PC-3 (cell line): ENCODE results near the gene KCNQ2. TPM values are rescaled to one million over a fixed set of nuclear protein-coding genes. Genes with fewer than 3 reads are reported as not detected.

Source experiments
- ATAC-seq: fragments of 200-7000 bp; cut with Tn5 transposase; 2 replicates; pipeline ENCODE4 v1.9.1; 2020; ENCODE audit warnings: mild to moderate bottlenecking, moderate library complexity
- BruUV-seq: library from RNA; stranded (reverse); fragments of 400-500 nt; replicated peaks from 2 replicates; lab custom pipeline; 2021; lab: Mats Ljungman, UMichigan
- CTCF ChIA-PET: fragments of 300-600 bp; sonication (Branson Sonifier 250); formaldehyde crosslinking; loops from one replicate; lab custom pipeline; 2022; ENCODE audit warnings: antibody characterized with exemption; lab: Charles Lee
- POLR2A ChIA-PET: fragments of 300-600 bp; sonication (Branson Sonifier 250); formaldehyde crosslinking; loops from one replicate; lab custom pipeline; 2022; ENCODE audit warnings: antibody characterized with exemption; ENCODE audit not compliant: unreplicated experiment; lab: Charles Lee
- DNase-seq: peaks from one replicate; pipeline ENCODE4 v3.0.0-alpha.2; 2015
- H2AFZ ChIP-seq: fragments of 300-600 bp; sonication (generic); 2 replicates; pipeline ENCODE4 v1.6.0; 2016; ENCODE audit warnings: antibody characterized with exemption, low read length
- H3F3A ChIP-seq: fragments of 300-600 bp; sonication (generic); one replicate; pipeline ENCODE4 v1.6.0; 2017; ENCODE audit warnings: antibody characterized with exemption, low read length, control low read depth, mild to moderate bottlenecking; ENCODE audit not compliant: unreplicated experiment
- H3K27ac ChIP-seq: fragments of 300-600 bp; sonication (generic); 2 replicates; pipeline ENCODE4 v1.5.1; 2016; ENCODE audit warnings: mild to moderate bottlenecking, low read length
- H3K27me3 ChIP-seq: fragments of 300-600 bp; sonication (generic); 2 replicates; pipeline ENCODE4 v1.6.1; 2016; ENCODE audit warnings: low read length, mixed read lengths
- H3K36me3 ChIP-seq: fragments of 300-600 bp; sonication (generic); 2 replicates; pipeline ENCODE4 v1.6.1; 2016; ENCODE audit warnings: low read depth, mixed run types, low read length, mixed read lengths
- H3K4me1 ChIP-seq: fragments of 300-600 bp; sonication (generic); 2 replicates; pipeline ENCODE4 v1.5.1; 2016; ENCODE audit warnings: low read length; ENCODE audit not compliant: insufficient read depth
- H3K4me2 ChIP-seq: fragments of 300-600 bp; sonication (generic); 2 replicates; pipeline ENCODE4 v1.6.0; 2016; ENCODE audit warnings: low read length
- H3K4me3 ChIP-seq: fragments of 300-600 bp; sonication (generic); 2 replicates; pipeline ENCODE4 v1.5.1; 2016; ENCODE audit warnings: mild to moderate bottlenecking, low read length, mixed read lengths
- H3K79me2 ChIP-seq: fragments of 300-600 bp; sonication (generic); 2 replicates; pipeline ENCODE4 v1.6.1; 2017; ENCODE audit warnings: low read length, mixed read lengths
- H3K9ac ChIP-seq: fragments of 300-600 bp; sonication (generic); 2 replicates; pipeline ENCODE4 v1.6.0; 2016; ENCODE audit warnings: mild to moderate bottlenecking, low read length
- H3K9me2 ChIP-seq: fragments of 300-600 bp; sonication (generic); replicated peaks from 2 replicates; pipeline ENCODE4 v1.6.1; 2016; ENCODE audit warnings: mixed run types, low read length, mixed read lengths
- H3K9me3 ChIP-seq: fragments of 300-600 bp; sonication (generic); 2 replicates; pipeline ENCODE4 v1.6.1; 2016; ENCODE audit warnings: low read length, mixed read lengths
- H4K20me1 ChIP-seq: fragments of 300-600 bp; sonication (generic); 2 replicates; pipeline ENCODE4 v1.6.1; 2016; ENCODE audit warnings: low read length, mixed read lengths
- EZH2 ChIP-seq: fragments of 300-600 bp; sonication (generic); IDR thresholded peaks from one replicate; pipeline ENCODE4 v1.6.1; 2017; ENCODE audit warnings: antibody characterized with exemption, mild to moderate bottlenecking, low read length; ENCODE audit not compliant: unreplicated experiment
- EZH2phosphoT487 ChIP-seq: fragments of 300-600 bp; sonication (generic); IDR thresholded peaks from 2 replicates; pipeline ENCODE4 v1.6.1; 2018; ENCODE audit warnings: mild to moderate bottlenecking, antibody characterized with exemption, low read length, borderline replicate concordance
- intact Hi-C: fragments of 100-400 bp; cut with micrococcal nuclease; formaldehyde crosslinking; loops from 2 replicates; pipeline ENCODE4 v1.9.0; 2023
- total RNA-seq: library from RNA; depleted of rRNA; stranded (reverse); fragments of >200 nt; gene quantifications from 2 replicates; pipeline ENCODE4 v1.2.3, GENCODE V29; 2014
- TF ChIP-seq, protein P1 (sequence below): fragments of 300-600 bp; sonication (generic); conservative IDR thresholded peaks from 2 replicates; pipeline ENCODE4 v1.5.1; 2017; ENCODE audit warnings: antibody characterized with exemption, low read depth, mild to moderate bottlenecking, low read length

KCNQ2 gene
- total RNA-seq, 1 experiment from 2014 or later, result not detected

DNA sequence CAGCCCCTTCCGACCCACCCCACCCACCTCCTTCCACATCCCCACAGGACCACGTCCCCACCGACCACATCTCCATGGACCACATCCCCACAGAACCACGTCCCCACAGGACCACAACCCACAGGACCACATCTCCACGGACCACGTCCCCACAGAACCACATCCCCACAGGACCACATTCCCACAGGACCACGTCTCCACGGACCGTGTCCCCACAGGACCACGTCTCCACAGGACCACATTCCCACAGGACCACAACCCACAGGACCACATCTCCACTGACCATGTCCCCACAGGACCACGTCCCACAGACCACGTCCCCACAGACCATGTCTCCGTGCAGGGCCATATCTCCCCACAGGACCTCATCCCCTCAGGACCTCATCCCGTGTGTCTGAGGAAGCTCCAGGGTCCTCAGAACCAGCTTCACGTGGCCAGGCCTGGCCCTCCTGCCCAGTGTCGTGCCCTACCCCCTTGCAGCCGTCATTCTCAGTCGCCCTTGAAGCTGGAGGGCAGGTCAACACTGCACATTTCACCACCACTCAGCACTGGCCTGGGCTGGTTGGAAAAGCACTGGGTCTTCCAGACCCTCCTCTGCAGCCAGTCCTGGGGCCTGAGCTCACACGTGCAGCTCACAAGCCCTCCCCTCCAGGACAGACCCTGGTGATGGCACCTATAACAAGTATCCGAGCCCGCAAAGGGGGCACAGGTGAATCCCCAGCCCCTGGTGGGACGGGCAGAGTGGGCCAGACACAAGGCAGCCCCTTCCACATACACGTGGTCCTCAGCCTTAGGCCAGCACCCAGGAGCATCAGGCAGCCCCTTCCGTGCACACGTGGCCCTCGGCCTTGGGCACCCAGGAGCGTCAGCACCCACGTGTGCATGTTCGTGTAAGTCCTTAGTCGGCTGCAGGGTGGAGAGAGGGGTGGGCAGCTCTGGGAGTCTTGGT, 115.2 kb downstream of the KCNQ2 start:
- H4K20me1 ChIP-seq, result no peaks in the 10 kb centered on the region
- no peaks in the 10 kb centered on the region for H3K4me1 ChIP-seq
- H3K27ac ChIP-seq, result no peak overlapping the region
- no peak overlapping the region for H3K4me2 ChIP-seq
- ChIA-PET POLR2A (no interaction called here), CTCF (no interaction called here)
- H3K79me2 ChIP-seq, result no peaks in the 10 kb centered on the region
- ATAC-seq, result no peak
- no peak for TF ChIP-seq EZH2
- no peak for TF ChIP-seq EZH2phosphoT487
- TF ChIP-seq, protein P1, sequence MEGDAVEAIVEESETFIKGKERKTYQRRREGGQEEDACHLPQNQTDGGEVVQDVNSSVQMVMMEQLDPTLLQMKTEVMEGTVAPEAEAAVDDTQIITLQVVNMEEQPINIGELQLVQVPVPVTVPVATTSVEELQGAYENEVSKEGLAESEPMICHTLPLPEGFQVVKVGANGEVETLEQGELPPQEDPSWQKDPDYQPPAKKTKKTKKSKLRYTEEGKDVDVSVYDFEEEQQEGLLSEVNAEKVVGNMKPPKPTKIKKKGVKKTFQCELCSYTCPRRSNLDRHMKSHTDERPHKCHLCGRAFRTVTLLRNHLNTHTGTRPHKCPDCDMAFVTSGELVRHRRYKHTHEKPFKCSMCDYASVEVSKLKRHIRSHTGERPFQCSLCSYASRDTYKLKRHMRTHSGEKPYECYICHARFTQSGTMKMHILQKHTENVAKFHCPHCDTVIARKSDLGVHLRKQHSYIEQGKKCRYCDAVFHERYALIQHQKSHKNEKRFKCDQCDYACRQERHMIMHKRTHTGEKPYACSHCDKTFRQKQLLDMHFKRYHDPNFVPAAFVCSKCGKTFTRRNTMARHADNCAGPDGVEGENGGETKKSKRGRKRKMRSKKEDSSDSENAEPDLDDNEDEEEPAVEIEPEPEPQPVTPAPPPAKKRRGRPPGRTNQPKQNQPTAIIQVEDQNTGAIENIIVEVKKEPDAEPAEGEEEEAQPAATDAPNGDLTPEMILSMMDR, result no peak
- H3K9me3 ChIP-seq, result no peaks in the 10 kb centered on the region
- no peaks in the 10 kb centered on the region for H3K9me2 ChIP-seq
- H3K36me3 ChIP-seq, result no peaks in the 10 kb centered on the region
- H2AFZ ChIP-seq, result no peak overlapping the region
- no TSS peak for BruUV-seq
- 0 out of 2 replicates have a peak, but pooled peaks cover 4% of the 10 kb centered on the region for H3K27me3 ChIP-seq
- no peak overlapping the region for H3K9ac ChIP-seq
- H3K4me3 ChIP-seq, result no peak overlapping the region
- no peak for DNase-seq
- H3F3A ChIP-seq, result no peaks in the 10 kb centered on the region
- intact Hi-C loops, result no loop called here

DNA sequence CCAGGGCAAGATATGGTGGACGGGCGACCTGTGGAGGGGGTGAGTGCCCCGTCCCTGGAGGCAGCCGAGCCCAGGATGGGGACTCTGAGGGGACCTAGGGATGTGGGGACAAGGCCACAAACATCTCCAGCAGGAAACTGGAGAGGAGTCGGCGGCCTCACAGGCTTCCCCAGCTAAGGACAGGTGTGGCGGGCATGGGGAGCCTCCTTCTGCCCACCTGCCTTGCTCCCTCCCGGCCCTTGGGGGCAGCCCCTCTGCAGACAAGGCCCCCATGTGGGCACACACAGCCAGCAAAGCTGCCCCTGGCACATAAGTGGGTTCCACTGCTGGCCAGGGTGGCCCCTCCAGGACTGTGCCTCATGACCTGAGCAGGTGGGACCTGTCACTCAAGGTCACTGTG, 115.9 kb downstream of the KCNQ2 start:
- H3K4me1 ChIP-seq, result no peaks in the 10 kb centered on the region

More for the DNA sequence above, 115.9 kb downstream of the KCNQ2 start:
- ChIA-PET CTCF (no interaction called here), POLR2A (no interaction called here)
- Histone ChIP-seq H3K4me3 (no peak overlapping the region), H3K9me3 (no peaks in the 10 kb centered on the region), H3F3A (no peaks in the 10 kb centered on the region), H4K20me1 (no peaks in the 10 kb centered on the region), H3K27me3 (0 out of 2 replicates have a peak, but pooled peaks cover 4% of the 10 kb centered on the region), H3K9ac (no peak overlapping the region), H3K27ac (no peak overlapping the region), H3K79me2 (no peaks in the 10 kb centered on the region), H3K4me2 (no peak overlapping the region), H3K9me2 (no peaks in the 10 kb centered on the region), H3K36me3 (no peaks in the 10 kb centered on the region), H2AFZ (no peak overlapping the region)
- BruUV-seq, result no TSS peak
- TF ChIP-seq EZH2phosphoT487, result no peak
- TF ChIP-seq, protein P1, result no peak
- ATAC-seq (no peak), DNase-seq (no peak)
- intact Hi-C loops, result no loop called here
